Breast epithelium (tissue), 4 donors: ENCODE data around the gene GOLGA8J. TPM values are rescaled to one million over a fixed set of nuclear protein-coding genes. Genes with fewer than 3 reads are reported as not detected.
"Not testable (repeated sequence)": the region's sequence is repeated elsewhere in the genome, so short reads cannot be mapped to it uniquely, and the experiment has no call there.

Experiments used
- DNase-seq, 2 donors: peaks; one replicate each; pipeline ENCODE4 v3.0.0-alpha.2; 2019; ENCODE audit warnings: low spot score in 2 of 2
- H3K27ac ChIP-seq, 2 donors: fragments of 200-600 bp; sonication (generic) in 1 of 2; one replicate each; pipeline ENCODE4 v1.5.1; 2016 to 2019; ENCODE audit warnings: mild to moderate bottlenecking in 1 of 2
- H3K27me3 ChIP-seq, 2 donors: fragments of 200-600 bp; sonication (generic) in 1 of 2; one replicate each; pipeline versions ENCODE4 v1.5.1 to v1.6.0; 2017 to 2019; ENCODE audit warnings: control low read depth in 1 of 2, mild to moderate bottlenecking in 1 of 2
- H3K36me3 ChIP-seq: fragments of 200-600 bp; one replicate; pipeline ENCODE4 v1.5.1; 2019
- H3K4me1 ChIP-seq, 2 donors: fragments of 200-600 bp; sonication (generic); one replicate each; pipeline ENCODE4 v1.5.1; 2016 to 2019; ENCODE audit warnings: control low read depth in 1 of 2
- H3K4me3 ChIP-seq, 3 donors: fragments of 200-600 bp; sonication (generic); 1 replicate in 2 of 3; 2 replicates in 1 of 3; pipeline ENCODE4 v1.5.1; 2016 to 2019; ENCODE audit warnings: mild to moderate bottlenecking in 3 of 3, moderate library complexity in 2 of 3
- H3K9me3 ChIP-seq, 2 donors: fragments of 200-600 bp; sonication (generic) in 1 of 2; one replicate each; pipeline ENCODE4 v1.5.1; 2016 to 2019; ENCODE audit warnings: control low read depth in 1 of 2
- CTCF ChIP-seq, 3 donors: fragments of 450-650 bp; IDR thresholded peaks; one replicate each; pipeline ENCODE4 v1.5.1; 2016 to 2017; ENCODE audit warnings: antibody characterized with exemption in 3 of 3, mild to moderate bottlenecking in 3 of 3, moderate library complexity in 3 of 3
- POLR2A ChIP-seq: fragments of 450-650 bp; IDR thresholded peaks from one replicate; pipeline ENCODE4 v1.6.1; 2016; ENCODE audit warnings: antibody characterized with exemption, mild to moderate bottlenecking, moderate library complexity
- POLR2AphosphoS5 ChIP-seq, 3 donors: sonication (generic); formaldehyde crosslinking; IDR thresholded peaks; one replicate each; pipeline ENCODE4 v1.6.1; 2017; ENCODE audit warnings: antibody characterized with exemption in 3 of 3
- intact Hi-C: fragments of 100-400 bp; cut with DNase I; formaldehyde crosslinking; loops from one replicate; pipeline ENCODE4 v1.15.1; 2023; ENCODE audit warnings: low total_unique reads
- total RNA-seq, 3 donors: library from RNA; depleted of rRNA; stranded (reverse); fragments of >200 nt; gene quantifications; one replicate each; pipeline ENCODE4 v1.1.0, GENCODE V29; 2016

The GOLGA8J gene
- under 1 TPM in 1 of 3 donors, not detected in 2; 0.44 TPM for total RNA-seq

- H3K36me3 ChIP-seq, DNase-seq, H3K9me3 ChIP-seq, H3K27me3 ChIP-seq, H3K4me1 ChIP-seq, H3K27ac ChIP-seq, H3K4me3 ChIP-seq, intact Hi-C loops: not testable (repeated sequence)
These were observed at the start of gene GOLGA8J for GRCh38 chr15:30082655-30083054. GOLGA8J (plus strand) TSS chr15:30082955; CDS start chr15:30083053, 98 bp downstream.

- H3K4me1 ChIP-seq: no peaks in the 10 kb centered on the region
- H3K4me3 ChIP-seq: no peak overlapping the region
- DNase-seq: no peak
- no peak for TF ChIP-seq POLR2AphosphoS5 (IDR thresholded peaks at IDR 0.05)
- no peak for TF ChIP-seq POLR2A
- no peak for TF ChIP-seq CTCF (IDR thresholded peaks at IDR 0.05)
- no peaks in the 10 kb centered on the region for H3K27me3 ChIP-seq
- H3K9me3 ChIP-seq: peaks cover 0 to 4% of the 10 kb centered on the region in 2 donors
- intact Hi-C loops: no loop called here
- H3K27ac ChIP-seq: no peak overlapping the region
- no peaks in the 10 kb centered on the region for H3K36me3 ChIP-seq
These were observed 49.5 kb upstream of the GOLGA8J start for GRCh38 chr15:30033211-30033610.

- H3K4me3 ChIP-seq: no peak overlapping the region
- intact Hi-C loops: no loop called here
- H3K27ac ChIP-seq: no peak overlapping the region
- H3K4me1 ChIP-seq: no peaks in the 10 kb centered on the region
- DNase-seq: no peak
- H3K36me3 ChIP-seq: no peaks in the 10 kb centered on the region
- H3K27me3 ChIP-seq: no peaks in the 10 kb centered on the region
- TF ChIP-seq POLR2AphosphoS5 (IDR thresholded peaks at IDR 0.05) (no peak), CTCF (IDR thresholded peaks at IDR 0.05) (no peak), POLR2A (no peak)
- peaks cover 0 to 4% of the 10 kb centered on the region in 2 donors for H3K9me3 ChIP-seq
These were observed 49.0 kb upstream of the GOLGA8J start for GRCh38 chr15:30033763-30034162.

- Histone ChIP-seq H3K36me3 (no peaks in the 10 kb centered on the region), H3K27me3 (no peaks in the 10 kb centered on the region), H3K4me1 (no peaks in the 10 kb centered on the region), H3K27ac (no peak overlapping the region), H3K9me3 (peaks cover 0 to 4% of the 10 kb centered on the region in 2 donors), H3K4me3 (no peak overlapping the region)
- TF ChIP-seq POLR2A: no peak
- no peak for TF ChIP-seq CTCF (IDR thresholded peaks at IDR 0.05)
- no peak for TF ChIP-seq POLR2AphosphoS5 (IDR thresholded peaks at IDR 0.05)
- no peak for DNase-seq
- intact Hi-C loops: no loop called here
These were observed 46.6 kb upstream of the GOLGA8J start for GRCh38 chr15:30036036-30036703.

GRCh38 chr15:30038667-30039523 is 43.9 kb upstream of the GOLGA8J start:
- no peaks in the 10 kb centered on the region for H3K36me3 ChIP-seq
- no peak overlapping the region for H3K27ac ChIP-seq
- H3K4me1 ChIP-seq: no peaks in the 10 kb centered on the region
- TF ChIP-seq CTCF (IDR thresholded peaks at IDR 0.05) (no peak), POLR2AphosphoS5 (IDR thresholded peaks at IDR 0.05) (no peak), POLR2A (no peak)
- peaks cover 0 to 4% of the 10 kb centered on the region in 2 donors for H3K9me3 ChIP-seq
- no peak overlapping the region for H3K4me3 ChIP-seq
- no peak for DNase-seq
- intact Hi-C loops: no loop called here
- H3K27me3 ChIP-seq: no peaks in the 10 kb centered on the region
